GM19372 (cell line): ENCODE results near the gene TMEM134.
"Not testable (repeated sequence)": the region's sequence is repeated elsewhere in the genome, so short reads cannot be mapped to it uniquely, and the experiment has no call there.

Source experiments
- ATAC-seq: cut with Tn5 transposase; IDR thresholded peaks from one replicate; pipeline ENCODE4 v1.9.1; 2021; ENCODE audit warnings: mild to moderate bottlenecking, low read depth, moderate library complexity; ENCODE audit not compliant: unreplicated experiment

The TMEM134 gene

DNA sequence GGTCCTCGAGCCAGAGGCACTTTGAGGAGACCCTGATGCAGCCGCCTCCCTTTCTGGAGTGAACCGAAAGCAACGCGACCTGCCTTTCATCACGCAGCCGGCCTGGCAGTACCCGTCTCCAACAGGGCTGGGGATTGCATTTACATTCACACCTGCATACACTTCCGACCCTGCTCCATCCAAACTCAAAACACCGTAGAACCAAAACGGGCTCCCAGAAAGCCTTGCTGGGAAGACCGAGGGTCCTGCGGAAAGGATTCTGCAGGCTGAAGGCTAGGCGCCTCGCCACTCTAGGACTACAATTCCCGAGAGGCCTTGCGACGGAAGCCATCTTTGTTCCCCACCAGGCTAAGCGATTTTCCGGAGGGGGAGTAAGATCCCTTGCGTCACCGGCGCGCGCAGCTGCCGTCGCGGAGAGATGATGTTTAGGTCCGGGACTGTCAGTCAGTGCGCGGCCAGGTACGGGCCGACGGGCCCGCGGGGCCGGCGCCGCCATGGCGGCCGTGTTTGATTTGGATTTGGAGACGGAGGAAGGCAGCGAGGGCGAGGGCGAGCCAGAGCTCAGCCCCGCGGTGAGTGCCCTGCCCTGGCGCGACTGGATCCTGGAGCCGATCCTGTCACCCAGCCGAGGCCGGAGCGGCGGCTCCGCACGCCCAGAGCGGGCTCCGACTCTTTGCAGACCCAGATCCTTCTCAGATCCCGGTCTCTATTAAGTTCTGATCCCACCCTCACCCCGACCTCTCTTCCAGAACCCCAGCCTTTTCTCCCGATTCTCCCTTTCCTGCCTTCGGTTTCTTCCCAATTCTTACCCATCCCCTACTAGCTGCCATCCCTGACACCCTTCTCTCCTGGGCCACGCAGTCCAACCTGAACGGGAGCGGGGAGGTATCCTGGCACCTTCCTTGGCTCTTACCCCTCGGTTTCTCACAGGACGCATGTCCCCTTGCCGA is 40.7 kb downstream of the TMEM134 start, which contains the start of gene RPS6KB2:
Gene RPS6KB2, plus strand, starts transcription at position 443 of the 950 bp plus-strand sequence. Its CDS starts 52 bp downstream, at position 495.
- peak; percentile 92 for ATAC-seq

DNA sequence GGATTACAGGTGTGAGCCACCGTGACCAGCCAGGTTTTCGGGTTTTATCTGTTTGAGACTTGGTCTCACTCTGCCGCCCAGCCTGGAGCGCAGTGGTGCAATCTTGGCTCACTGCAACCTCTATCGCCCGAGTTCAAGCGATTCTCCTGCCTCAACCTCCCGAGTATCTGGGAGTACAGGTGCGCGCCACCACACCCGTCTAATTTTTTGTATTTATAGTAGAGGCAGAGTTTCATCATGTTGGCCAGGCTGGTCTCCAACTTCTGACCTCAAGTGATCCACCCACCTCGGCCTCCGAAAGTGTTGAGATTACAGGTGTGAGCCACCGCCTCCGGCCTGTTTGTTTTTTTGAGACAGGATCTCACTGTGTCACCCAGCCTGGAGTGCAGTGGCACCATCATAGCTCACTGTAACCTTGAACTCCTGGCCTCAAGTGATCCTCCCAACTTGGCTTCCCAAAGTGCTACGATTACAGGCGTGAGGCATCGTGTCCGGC is 41.6 kb downstream of the TMEM134 start:
- not testable (repeated sequence) for ATAC-seq

DNA sequence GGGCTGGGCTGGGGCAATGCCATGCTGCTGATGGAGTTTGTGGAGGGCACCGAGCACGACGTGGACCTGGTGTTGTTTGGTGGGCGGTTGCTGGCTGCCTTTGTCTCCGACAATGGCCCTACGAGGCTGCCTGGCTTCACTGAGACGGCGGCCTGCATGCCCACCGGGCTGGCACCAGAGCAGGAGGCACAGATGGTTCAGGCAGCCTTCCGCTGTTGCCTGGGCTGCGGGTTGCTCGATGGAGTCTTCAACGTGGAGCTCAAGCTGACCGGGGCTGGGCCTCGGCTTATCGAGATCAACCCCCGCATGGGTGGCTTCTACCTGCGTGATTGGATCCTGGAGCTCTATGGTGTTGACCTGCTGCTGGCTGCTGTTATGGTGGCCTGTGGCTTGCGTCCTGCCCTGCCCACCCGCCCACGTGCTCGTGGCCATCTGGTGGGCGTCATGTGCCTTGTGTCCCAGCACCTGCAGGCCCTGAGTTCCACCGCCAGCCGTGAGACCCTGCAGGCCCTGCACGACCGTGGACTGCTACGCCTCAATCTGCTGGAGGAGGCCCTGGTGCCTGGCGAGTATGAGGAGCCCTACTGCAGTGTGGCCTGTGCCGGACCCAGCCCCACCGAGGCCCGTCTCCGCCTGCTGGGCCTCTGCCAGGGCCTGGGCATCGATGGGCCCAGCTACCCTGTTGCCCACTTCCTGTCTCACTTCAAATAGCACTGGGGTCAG is 45.0 kb downstream of the TMEM134 start:
- no peak for ATAC-seq

DNA sequence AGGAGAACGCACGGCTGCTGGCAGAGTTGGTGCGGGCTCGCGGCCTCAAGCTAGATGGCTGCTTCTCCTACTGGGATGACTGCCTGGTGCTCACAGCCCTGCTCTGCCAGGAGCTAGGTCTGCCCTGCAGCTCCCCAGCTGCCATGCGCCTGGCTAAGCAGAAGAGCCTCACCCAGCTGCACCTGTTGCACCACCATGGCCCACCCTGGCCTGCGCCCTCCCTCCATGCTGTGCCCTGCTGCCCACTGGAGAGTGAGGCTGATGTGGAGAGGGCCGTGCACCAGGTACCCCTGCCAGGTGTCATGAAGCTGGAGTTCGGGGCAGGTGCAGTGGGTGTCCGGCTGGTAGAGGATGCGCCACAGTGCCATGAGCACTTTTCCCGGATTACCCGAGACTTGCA is 45.6 kb downstream of the TMEM134 start:
- ATAC-seq, result no peak

DNA sequence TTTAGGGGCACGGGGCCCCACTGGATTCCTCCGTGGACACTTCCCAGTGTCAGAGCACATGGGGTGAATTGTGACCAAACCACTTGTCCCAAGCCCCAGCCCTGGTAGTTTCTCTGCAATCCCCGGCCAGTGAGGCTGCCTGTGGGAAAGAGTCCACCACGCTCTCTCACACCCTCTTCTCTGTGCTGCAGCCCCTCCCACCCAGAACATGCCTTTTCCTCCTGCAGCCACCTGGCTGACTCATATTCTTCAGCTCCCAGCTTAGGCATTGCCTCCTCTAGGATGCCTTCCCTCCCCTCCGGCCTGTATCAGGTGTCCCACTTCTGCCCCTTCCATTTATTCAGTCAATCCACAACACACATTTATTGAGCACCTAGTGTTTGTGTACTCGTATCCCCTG is 46.2 kb downstream of the TMEM134 start:
- no peak for ATAC-seq

DNA sequence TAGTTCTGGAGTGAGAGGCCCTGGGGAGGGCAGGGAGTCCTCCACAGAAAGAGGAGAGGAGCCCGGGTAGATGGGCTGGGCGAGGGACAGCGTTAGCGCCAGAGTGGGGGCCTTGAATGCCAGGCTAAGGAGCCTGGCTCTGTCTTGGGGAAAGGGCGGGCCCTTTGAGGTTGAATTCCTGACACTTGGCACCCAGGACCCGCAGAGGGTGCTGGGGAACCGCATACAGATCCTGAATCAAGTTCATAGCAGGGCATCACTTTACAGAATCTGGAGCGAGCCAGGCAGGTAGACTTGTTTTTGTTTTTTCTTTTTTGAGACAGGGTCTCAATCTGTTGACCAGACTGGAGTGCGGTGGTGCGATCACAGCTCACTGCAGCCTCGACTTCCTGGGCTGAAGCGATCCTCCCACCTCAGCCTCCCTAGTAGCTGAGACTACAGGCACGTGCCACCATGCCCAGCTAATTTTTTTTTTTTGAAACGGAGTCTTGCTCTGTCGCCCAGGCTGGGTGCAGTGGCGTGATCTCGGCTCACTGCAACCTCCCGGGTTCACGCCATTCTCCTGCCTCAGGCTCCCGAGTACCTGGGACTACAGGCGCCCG is 47.5 kb downstream of the TMEM134 start:
- ATAC-seq, result no peak

DNA sequence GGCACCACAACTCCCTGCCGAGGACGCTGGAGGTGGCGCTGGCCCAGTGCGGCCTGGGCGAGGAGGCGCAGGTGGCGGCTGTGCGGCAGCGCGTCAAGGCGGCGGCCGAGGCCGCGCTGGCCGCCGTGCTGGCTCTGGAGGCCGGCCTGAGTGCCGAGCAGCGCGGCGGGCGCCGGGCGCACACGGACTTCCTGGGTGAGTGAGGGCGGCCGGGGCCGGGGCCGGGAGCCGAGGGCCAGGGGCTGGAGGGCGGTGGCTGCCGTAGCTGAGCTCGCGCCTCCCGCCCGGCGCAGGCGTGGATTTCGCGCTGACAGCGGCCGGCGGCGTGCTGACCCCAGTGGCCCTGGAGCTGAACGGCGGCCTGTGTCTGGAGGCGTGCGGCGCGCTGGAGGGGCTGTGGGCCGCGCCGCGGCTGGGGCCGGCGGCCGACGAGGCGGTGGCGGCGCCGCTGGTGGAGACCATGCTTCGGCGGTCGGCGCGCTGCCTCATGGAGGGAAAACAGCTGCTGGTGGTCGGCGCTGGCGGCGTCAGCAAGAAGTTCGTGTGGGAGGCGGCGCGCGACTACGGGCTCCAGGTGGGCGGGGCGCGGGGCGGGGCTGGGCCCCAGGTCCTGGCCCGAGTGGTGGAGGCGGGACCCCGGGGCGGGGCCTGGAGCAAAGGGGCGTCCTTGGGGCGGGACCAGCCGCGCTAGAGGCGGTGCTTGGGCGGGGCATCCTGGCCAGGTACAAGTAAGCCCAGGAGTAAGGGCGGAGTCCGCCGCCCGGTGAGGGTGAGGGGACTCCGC is 48.2 kb downstream of the TMEM134 start:
- ATAC-seq, result peak; percentile 85

DNA sequence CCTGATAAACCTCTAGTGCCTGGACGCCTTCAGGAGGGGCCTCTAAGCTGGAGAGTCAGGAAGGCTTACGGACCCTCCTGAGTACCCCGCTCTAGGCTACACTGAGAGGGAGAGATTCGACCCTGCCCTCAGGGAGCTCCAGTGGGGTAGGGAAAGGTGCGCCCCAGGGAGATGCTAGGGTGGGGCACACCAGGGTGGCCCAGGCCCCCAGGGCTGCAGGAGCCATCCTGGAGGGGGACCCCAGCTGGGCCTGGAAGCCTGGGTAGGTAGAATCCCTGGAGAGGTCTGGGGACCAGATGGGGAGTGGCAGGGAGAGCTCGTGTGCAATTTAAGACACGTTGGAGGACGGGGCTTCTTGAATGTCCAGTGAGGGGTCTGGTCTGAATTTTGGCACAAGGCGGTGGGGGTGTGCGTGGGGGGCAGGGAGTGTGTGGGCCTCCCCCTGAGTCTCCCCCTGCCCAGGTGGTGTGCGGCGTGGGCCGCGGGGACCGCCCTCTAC is 48.9 kb downstream of the TMEM134 start:
- no peak for ATAC-seq

DNA sequence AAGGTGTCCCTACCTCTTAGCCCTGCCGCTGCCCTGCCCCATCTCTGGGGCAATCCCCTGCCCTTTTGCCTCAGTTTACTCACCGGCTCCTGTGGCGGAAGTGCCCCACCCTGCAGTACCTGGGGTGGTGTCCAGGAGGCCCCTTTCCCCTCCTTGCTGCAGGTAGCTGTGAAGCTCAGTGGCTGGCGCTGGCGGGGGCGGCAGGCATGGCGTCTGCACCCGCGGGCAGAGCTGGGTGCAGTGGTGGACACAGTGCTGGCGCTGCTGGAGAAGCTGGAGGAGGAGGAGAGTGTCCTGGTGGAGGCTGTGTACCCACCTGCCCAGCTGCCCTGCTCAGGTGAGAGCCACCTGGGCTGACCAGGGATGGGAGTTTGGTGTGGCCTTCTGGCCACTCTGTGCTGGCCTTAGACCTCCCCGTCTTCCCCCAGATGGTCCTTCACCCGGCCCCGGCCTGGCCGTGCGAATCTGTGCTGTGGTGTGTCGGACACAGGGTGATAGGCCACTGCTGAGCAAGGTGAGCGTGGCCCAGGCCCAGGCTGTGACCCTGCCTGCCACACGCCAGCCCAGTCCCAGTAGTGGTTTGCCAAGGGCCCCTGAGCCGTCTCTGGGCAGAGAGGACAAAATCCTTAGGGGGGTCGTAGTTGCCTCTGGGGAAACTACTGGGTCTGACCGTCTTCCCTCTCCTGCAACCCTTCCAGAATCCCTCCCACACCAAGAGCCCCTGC is 49.6 kb downstream of the TMEM134 start:
- ATAC-seq, result no peak

DNA sequence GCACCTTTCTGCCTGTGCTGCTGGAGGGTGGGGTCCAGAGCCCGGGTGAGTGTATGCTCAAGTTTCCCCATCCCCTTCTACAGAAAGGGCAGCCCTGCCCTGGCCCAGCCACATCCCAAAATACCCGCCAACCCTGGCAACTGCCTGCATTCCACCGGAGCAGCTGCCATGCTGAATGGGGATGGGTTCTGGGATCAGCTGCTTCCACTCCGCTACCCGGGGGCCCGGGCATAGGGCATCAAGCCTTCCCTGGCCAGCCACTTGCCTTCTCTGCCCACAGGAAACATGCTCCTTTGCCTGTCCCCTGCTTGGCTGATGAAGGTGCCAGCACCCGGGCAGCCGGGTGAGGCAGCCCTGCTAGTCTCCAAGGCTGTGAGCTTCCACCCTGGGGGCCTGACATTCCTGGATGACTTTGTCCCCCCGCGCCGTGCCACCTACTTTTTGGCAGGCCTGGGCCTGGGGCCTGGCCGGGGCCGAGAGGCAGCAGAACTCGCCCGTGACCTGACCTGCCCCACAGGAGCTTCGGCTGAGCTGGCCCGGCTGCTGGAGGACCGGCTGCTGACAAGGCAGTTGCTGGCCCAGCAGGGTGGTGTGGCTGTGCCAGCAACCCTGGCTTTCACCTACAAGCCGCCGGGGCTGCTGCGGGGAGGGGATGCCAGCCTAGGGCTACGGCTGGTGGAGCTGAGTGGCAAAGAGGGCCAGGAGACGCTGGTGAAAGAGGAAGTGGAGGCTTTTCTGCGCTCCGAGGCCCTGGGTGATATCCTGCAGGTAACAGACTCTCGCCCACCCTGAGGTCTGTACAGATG is 50.4 kb downstream of the TMEM134 start:
- no peak for ATAC-seq

DNA sequence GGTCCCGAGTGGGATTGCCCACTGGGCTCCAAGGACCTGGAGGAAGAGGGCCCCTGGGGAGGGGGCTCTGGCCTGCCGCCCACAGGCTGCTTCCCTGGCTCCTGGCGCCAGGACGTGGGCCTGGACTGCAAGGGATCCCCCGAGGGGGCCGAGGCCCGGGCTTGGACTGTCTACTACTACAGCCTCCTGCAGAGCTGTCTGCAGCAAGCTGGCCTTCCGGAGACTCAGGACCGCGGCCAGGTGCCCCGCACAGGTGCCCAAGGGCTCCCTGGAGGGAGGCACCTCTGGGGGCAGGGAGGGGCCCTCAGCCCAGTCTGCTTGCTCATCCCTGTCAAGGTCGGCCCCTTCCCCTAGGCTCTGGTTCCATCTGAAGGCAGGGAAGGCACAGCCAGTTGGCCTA is 51.6 kb downstream of the TMEM134 start:
- ATAC-seq, result no peak

DNA sequence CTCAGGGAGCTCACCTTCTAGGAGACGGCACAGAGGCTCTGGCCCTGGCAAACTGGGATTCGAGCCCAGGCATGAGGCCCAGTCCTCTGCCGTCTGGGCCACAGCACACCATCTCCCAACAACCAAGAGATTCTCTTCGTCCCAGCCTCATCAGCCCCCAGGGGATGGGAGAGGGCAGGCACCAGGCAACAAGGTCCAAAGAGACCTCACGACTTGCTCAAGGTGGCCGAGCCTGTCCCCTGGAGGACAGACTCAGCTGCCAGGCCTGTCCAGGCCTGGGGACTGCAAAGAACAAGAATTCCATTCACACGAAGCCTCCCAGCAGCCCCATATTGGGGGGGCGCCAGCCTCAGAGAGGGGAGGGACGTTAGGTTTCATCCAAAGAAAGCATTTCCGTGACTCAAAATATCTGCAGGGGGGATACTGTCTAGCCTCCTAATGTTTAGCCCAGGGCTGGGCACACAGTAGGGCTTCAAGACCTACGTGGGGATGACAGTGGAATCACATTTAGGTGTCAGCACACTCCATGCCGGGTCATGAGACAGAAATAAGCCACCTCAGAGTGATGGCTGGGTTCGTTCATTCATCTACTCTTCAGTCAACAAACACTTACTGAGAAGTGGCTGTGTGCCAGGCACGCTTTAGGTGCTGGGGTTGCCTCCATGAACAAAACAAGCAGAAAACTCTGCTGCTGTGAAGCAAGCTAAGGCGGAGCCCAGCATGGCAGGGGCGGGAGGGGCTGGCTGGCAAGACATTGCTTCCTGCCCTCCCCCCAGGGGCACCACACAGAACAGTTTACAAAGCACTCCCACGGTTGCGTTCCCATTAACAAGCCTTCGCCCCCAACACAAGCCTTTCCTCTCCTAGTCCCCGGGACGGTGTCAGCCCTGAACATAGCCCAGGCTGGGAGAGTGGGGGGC is 52.4 kb downstream of the TMEM134 start:
- ATAC-seq, result no peak

DNA sequence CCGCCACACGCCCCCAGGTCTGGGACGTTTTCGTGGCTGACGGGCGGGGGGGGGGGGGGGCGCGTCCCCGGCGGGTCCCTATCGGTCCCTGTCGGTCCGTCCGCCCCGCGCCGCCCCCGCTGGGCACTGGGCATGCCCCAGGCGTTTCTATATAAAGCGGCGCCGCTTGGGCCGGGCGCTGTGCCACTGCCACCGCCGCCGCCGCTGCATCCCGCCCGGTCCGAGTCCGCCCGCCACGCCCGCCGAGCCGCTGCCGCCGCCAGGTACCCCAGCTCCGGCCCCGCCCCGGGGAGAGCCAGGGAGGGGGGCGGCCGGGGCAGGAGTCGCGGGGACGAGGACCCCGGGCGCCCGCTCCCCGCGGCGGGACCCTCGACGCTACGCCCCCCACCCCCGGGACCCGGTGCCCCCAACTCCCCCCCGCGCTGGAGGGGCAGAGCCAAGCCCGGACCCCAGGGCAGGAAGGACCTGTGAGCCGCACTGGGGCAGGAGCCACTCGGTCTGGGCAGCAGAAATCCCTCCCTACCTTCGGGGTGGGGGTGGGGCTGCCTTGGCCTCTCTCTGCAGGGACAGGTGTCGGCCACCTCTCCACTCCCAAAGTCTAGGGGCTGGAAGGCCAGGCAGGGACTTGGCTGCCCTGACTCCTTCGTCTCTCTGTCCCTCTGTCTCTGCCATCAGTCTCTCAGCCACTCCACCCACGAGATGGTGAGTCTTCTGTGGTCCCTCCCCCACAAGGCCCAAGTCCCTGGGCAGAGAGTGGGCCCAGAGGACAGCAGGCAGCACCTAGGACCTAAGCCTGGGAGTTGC is 53.3 kb downstream of the TMEM134 start, which contains the start of gene CARNS1:
Gene CARNS1, plus strand, starts transcription at position 178 of the 804 bp plus-strand sequence. Its CDS starts 522 bp downstream, at position 700.
- ATAC-seq, result no peak

DNA sequence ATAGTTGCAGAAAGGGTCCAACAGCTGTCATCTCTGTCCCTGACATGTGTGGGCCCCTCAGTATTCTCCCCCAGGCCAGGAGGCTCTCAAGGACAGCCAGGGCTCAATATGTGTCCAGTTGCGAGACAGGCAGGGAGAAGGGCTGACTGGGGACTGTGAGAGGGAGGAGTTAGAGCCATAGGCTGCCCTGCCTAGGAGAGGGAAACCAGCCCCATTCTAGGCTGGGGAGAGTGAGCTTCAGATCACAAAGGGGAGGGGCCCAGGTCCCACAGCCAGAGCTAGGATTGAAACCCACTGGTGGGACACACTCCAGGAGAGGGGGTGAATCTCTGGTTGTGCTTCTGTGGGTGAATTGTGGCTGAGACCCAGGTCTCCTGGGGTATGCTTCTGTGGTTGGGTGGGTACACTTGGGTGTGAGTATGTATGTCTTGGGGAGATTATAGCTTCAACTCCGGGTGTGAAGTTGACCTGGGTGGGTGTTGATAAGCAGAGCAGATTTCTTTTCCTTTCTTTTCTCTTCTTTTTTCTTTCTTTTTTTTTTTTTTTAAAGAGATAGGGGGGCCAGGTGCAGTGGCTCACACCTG is 55.7 kb downstream of the TMEM134 start:
- ATAC-seq, result no peak

DNA sequence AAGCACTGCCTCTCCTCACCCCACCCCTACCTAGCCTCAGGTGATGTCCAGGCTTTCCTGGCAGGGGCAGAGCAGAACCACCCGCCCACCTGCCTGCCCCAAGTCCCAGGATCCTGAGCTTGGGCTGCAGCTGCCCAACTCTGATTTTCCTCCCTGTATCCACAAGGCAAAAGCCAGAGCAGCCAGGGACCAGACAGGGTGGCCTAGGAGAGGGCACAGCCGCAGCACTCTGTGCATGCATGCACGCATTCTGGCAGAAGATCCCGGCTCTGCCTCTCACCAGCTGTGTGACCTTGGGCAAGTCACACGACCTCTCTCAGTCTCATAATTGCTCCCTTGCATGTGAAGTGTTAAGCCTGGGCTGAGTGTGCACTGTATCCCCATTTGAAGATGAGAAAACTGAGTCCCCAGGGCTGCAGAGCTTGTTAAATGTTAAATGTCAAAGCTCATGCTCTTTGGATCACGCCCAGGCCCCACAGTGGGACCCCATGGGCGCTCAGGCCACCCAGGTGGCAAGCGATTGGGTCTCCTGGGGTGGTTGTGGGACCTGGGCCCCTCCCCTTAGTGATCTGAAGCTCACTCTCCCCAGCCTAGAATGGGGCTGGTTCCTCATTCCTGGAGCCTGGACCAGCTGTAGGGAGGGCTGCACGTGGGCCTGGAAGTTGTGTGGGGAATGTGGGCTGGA is 56.4 kb downstream of the TMEM134 start:
- no peak for ATAC-seq

DNA sequence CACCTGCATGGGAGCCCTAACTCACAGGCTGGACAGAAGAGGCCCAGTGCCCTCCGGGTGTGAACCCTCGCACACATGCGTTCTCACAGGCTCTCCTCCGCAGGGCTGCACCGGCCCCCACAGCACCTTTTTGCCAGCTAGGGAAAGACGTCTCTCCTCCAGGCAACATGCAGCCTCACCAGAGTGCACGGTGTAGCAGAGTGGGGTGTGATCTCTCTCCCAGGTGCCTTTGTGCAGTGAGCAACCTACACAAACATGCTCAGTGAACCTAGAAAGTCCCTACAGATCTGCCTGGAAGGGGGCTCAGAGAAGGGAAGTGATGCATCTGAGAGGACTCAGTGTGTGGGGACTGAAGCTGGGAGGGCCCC is 57.3 kb downstream of the TMEM134 start:
- ATAC-seq, result no peak
